Measurements from ENCODE around the gene LPP. TPM values are rescaled to one million over a fixed set of nuclear protein-coding genes. Genes with fewer than 3 reads are reported as not detected.

The LPP gene
- total RNA-seq, 1 donor from 2014 or later, result 79.6 TPM

- intact Hi-C loops (cut with micrococcal nuclease), result loop anchor here (5.0 kb wide), 1 partner anchor 1092 kb away; no protein-coding TSS in a partner anchor
Observed at GRCh38 chr3:188834349-188834748, 680.4 kb downstream of the LPP start.

- intact Hi-C loops (cut with micrococcal nuclease), result no loop called here
Observed at GRCh38 chr3:188839187-188839695, 685.3 kb downstream of the LPP start.

GRCh38 chr3:188840290-188840689 lies 686.3 kb downstream of the LPP start:
- intact Hi-C loops (cut with micrococcal nuclease), result no loop called here

- intact Hi-C loops (cut with micrococcal nuclease), result no loop called here
Observed at GRCh38 chr3:188841906-188842305, 687.9 kb downstream of the LPP start.

GRCh38 chr3:188842639-188843038 lies 688.7 kb downstream of the LPP start:
- intact Hi-C loops (cut with micrococcal nuclease), result no loop called here

GRCh38 chr3:188844096-188844495 lies 690.1 kb downstream of the LPP start:
- intact Hi-C loops (cut with micrococcal nuclease), result no loop called here

- intact Hi-C loops (cut with micrococcal nuclease), result no loop called here
Observed at GRCh38 chr3:188845514-188845913, 691.6 kb downstream of the LPP start.

GRCh38 chr3:188848947-188849346 lies 695.0 kb downstream of the LPP start:
- intact Hi-C loops (cut with micrococcal nuclease), result no loop called here

GRCh38 chr3:188853856-188854771 lies 700.2 kb downstream of the LPP start:
- intact Hi-C loops (cut with micrococcal nuclease), result no loop called here

- intact Hi-C loops (cut with micrococcal nuclease), result no loop called here
Observed at GRCh38 chr3:188854772-188855149, 700.8 kb downstream of the LPP start.

- intact Hi-C loops (cut with micrococcal nuclease), result no loop called here
Observed at GRCh38 chr3:188855675-188856074, 701.7 kb downstream of the LPP start.

- intact Hi-C loops (cut with micrococcal nuclease), result no loop called here
Observed at GRCh38 chr3:188860147-188860546, 706.2 kb downstream of the LPP start.

GRCh38 chr3:188861842-188862744 lies 708.1 kb downstream of the LPP start:
- intact Hi-C loops (cut with micrococcal nuclease), result no loop called here

- intact Hi-C loops (cut with micrococcal nuclease), result no loop called here
Observed at GRCh38 chr3:188863999-188864406, 710.0 kb downstream of the LPP start.

- intact Hi-C loops (cut with micrococcal nuclease), result no loop called here
Observed at GRCh38 chr3:188867691-188868265, 713.8 kb downstream of the LPP start.

GRCh38 chr3:188868803-188869202 lies 714.8 kb downstream of the LPP start:
- intact Hi-C loops (cut with micrococcal nuclease), result no loop called here

- intact Hi-C loops (cut with micrococcal nuclease), result no loop called here
Observed at GRCh38 chr3:188869628-188870027, 715.7 kb downstream of the LPP start.

- intact Hi-C loops (cut with micrococcal nuclease), result no loop called here
Observed at GRCh38 chr3:188870431-188870830, 716.5 kb downstream of the LPP start.

- intact Hi-C loops (cut with micrococcal nuclease), result no loop called here
Observed at GRCh38 chr3:188874576-188874975, 720.6 kb downstream of the LPP start.

GRCh38 chr3:188875413-188875812 lies 721.5 kb downstream of the LPP start:
- intact Hi-C loops (cut with micrococcal nuclease), result no loop called here

GRCh38 chr3:188876370-188876769 lies 722.4 kb downstream of the LPP start:
- intact Hi-C loops (cut with micrococcal nuclease), result no loop called here

Data from T-helper 2 cell treated with Interferon-gamma antibody and Interleukin-4, amounts not matched to agents 100 ng/mL and 5 ng/mL, for 36 hours (primary cell).